Ascending aorta (tissue), 2 donors: Measurements from ENCODE around the gene AHCTF1. TPM values are rescaled to one million over a fixed set of nuclear protein-coding genes. Genes with fewer than 3 reads are reported as not detected.

Experiments
- DNase-seq, 2 donors: peaks; one replicate each; pipeline ENCODE4 v3.0.0-alpha.2; 2019; ENCODE audit warnings: low spot score in 2 of 2
- H3K27ac ChIP-seq, 2 donors: fragments of 200-600 bp; sonication (generic); one replicate each; pipeline ENCODE4 v1.5.1; 2016 to 2017; ENCODE audit warnings: mild to moderate bottlenecking in 1 of 2
- H3K27me3 ChIP-seq: fragments of 200-600 bp; sonication (generic); one replicate; pipeline ENCODE4 v1.5.1; 2017
- H3K36me3 ChIP-seq, 2 donors: fragments of 200-600 bp; sonication (generic); one replicate each; pipeline ENCODE4 v1.5.1; 2016
- H3K4me1 ChIP-seq, 2 donors: fragments of 200-600 bp; sonication (generic); one replicate each; pipeline ENCODE4 v1.5.1; 2016 to 2017; ENCODE audit warnings: mild to moderate bottlenecking in 1 of 2
- H3K4me3 ChIP-seq, 2 donors: fragments of 200-600 bp; sonication (generic); one replicate each; pipeline ENCODE4 v1.5.1; 2016 to 2017; ENCODE audit warnings: mild to moderate bottlenecking in 1 of 2
- H3K9me3 ChIP-seq, 2 donors: fragments of 200-600 bp; sonication (generic); one replicate each; pipeline ENCODE4 v1.5.1; 2016
- intact Hi-C: fragments of 100-400 bp; cut with DNase I; formaldehyde crosslinking; loops from one replicate; pipeline ENCODE4 v1.15.1; 2023
- total RNA-seq: library from RNA; depleted of rRNA; stranded (reverse); fragments of >200 nt; gene quantifications from one replicate; pipeline ENCODE4 v1.1.0, GENCODE V29; 2016
- TF ChIP-seq, protein P1 (sequence below), 3 experiments: fragments of 200-600 bp in 2 of 3; fragments of 450-650 bp in 1 of 3; sonication (generic) in 2 of 3; IDR thresholded peaks; one replicate each; pipeline ENCODE4 v1.5.1; 2016 to 2019; ENCODE audit warnings: antibody characterized with exemption in 3 of 3, mild to moderate bottlenecking in 1 of 3, moderate library complexity in 1 of 3

AHCTF1 gene
- total RNA-seq, 1 donor from 2014 or later: 16.5 TPM

DNA sequence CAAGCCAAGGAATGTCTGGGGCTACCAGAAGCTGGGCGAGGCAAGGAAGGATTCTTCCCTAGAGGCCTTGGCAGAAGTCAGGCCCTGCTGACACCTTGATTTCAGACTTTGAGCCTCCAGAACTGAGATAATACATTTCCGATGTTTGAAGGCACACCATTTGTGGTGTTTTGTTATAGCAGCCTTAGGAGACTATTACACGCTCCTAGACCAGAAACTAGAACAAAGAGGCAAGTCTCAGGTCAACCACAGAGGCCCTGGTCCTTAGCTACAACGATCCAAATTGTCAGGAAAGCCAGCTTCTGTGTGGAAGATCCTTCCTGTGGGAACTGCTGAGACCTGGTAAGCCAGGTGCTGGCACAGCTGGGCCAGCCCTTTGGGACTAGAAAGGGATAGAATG, 19.7 kb upstream of the AHCTF1 start:
- TF ChIP-seq, protein P1, sequence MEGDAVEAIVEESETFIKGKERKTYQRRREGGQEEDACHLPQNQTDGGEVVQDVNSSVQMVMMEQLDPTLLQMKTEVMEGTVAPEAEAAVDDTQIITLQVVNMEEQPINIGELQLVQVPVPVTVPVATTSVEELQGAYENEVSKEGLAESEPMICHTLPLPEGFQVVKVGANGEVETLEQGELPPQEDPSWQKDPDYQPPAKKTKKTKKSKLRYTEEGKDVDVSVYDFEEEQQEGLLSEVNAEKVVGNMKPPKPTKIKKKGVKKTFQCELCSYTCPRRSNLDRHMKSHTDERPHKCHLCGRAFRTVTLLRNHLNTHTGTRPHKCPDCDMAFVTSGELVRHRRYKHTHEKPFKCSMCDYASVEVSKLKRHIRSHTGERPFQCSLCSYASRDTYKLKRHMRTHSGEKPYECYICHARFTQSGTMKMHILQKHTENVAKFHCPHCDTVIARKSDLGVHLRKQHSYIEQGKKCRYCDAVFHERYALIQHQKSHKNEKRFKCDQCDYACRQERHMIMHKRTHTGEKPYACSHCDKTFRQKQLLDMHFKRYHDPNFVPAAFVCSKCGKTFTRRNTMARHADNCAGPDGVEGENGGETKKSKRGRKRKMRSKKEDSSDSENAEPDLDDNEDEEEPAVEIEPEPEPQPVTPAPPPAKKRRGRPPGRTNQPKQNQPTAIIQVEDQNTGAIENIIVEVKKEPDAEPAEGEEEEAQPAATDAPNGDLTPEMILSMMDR (IDR thresholded peaks at IDR 0.05): no peak
- intact Hi-C loops: no loop called here
- Histone ChIP-seq H3K9me3 (no peaks in the 10 kb centered on the region), H3K4me1 (peaks cover 8 to 19% of the 10 kb centered on the region in 2 donors), H3K27ac (no peak overlapping the region), H3K27me3 (no peaks in the 10 kb centered on the region), H3K36me3 (no peaks in the 10 kb centered on the region), H3K4me3 (no peak overlapping the region)
- no peak for DNase-seq

DNA sequence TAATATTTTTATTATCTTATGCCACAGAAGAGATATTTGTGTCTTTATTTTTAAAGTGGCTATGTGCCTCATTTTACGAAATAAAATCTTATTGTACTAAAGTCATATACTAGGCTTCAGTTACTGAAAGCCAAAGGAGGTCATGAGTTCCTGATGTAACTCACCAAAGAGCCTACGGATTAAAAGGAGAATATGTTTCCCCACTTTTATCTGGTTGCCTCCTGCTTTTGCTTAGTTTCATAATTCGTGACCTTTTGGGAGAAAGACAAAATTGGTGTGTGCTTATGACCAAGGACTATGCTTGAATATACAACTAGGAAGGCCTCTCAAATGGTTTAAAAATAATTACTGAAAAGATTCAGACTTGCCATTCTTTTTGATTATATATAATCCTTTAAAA, 18.2 kb upstream of the AHCTF1 start:
- no peak overlapping the region for H3K4me3 ChIP-seq
- intact Hi-C loops: loop anchor here (5.0 kb wide), 2 partner anchors 162 to 383 kb away; partner anchors contain the start of genes CNST and TFB2M
- DNase-seq: no peak
- TF ChIP-seq, protein P1 (IDR thresholded peaks at IDR 0.05): no peak
- H3K27ac ChIP-seq: peak overlapping the region in 1 of 2 donors; percentile 80
- peaks cover 8 to 21% of the 10 kb centered on the region in 2 donors for H3K4me1 ChIP-seq
- no peaks in the 10 kb centered on the region for H3K36me3 ChIP-seq
- no peaks in the 10 kb centered on the region for H3K27me3 ChIP-seq
- no peaks in the 10 kb centered on the region for H3K9me3 ChIP-seq

- peak; percentile 67 to 94 for DNase-seq
Measured at GRCh38 chr1:246947255-246947654, 15.5 kb upstream of the AHCTF1 start.

GRCh38 chr1:246946366-246946765, 14.6 kb upstream of the AHCTF1 start:
- Histone ChIP-seq H3K27ac (peak overlapping the region; percentile 67 to 89), H3K36me3 (no peaks in the 10 kb centered on the region), H3K4me1 (peaks cover 8 to 21% of the 10 kb centered on the region in 2 donors), H3K9me3 (no peaks in the 10 kb centered on the region), H3K27me3 (no peaks in the 10 kb centered on the region), H3K4me3 (no peak overlapping the region)
- intact Hi-C loops: loop anchor here (5.0 kb wide), 2 partner anchors 166 to 379 kb away; partner anchors contain the start of genes CNST and TFB2M
- no peak for DNase-seq
- TF ChIP-seq, protein P1 (IDR thresholded peaks at IDR 0.05): no peak

More at GRCh38 chr1:246947255-246947654, 15.5 kb upstream of the AHCTF1 start:
- peak overlapping the region; percentile 80 to 89 for H3K27ac ChIP-seq
- peaks cover 8 to 21% of the 10 kb centered on the region in 2 donors for H3K4me1 ChIP-seq
- no peaks in the 10 kb centered on the region for H3K36me3 ChIP-seq
- H3K27me3 ChIP-seq: no peaks in the 10 kb centered on the region
- TF ChIP-seq, protein P1 (IDR thresholded peaks at IDR 0.05): no peak
- intact Hi-C loops: loop anchor here (1.0 to 5.0 kb wide), 3 partner anchors 15 to 380 kb away; partner anchors contain the start of genes CNST and TFB2M
- peak overlapping the region in 1 of 2 donors; percentile 8 for H3K4me3 ChIP-seq
- no peaks in the 10 kb centered on the region for H3K9me3 ChIP-seq

GRCh38 chr1:246934765-246935164, 3.0 kb upstream of the AHCTF1 start:
- Histone ChIP-seq H3K9me3 (no peaks in the 10 kb centered on the region), H3K27ac (peak overlapping the region in 1 of 2 donors; percentile 36), H3K27me3 (no peaks in the 10 kb centered on the region), H3K4me3 (no peak overlapping the region), H3K4me1 (peaks cover 4 to 10% of the 10 kb centered on the region in 2 donors), H3K36me3 (no peaks in the 10 kb centered on the region)
- intact Hi-C loops: loop anchor here (5.0 to 10.0 kb wide), 5 partner anchors 143 to 1970 kb away; partner anchors contain the start of genes ZNF669 and ZNF670
- no peak for DNase-seq
- TF ChIP-seq, protein P1 (IDR thresholded peaks at IDR 0.05): no peak
